Measurements from ENCODE around the gene APOBEC3F. TPM values are rescaled to one million over a fixed set of nuclear protein-coding genes. Genes with fewer than 3 reads are reported as not detected.

APOBEC3F gene
- total RNA-seq, 3 donors from 2014 or later = 8.3 to 12.3 (median 8.7) TPM

GRCh38 chr22:39103431-39103830 is 62.8 kb downstream of the APOBEC3F start:
- Mint-ChIP-seq H3K4me1 (ENCODE audit: low read depth) (peaks cover 28% of the 10 kb centered on the region), H3K9me3 (no peaks in the 10 kb centered on the region), H3K27me3 (ENCODE audit: low read depth) (no peaks in the 10 kb centered on the region), H3K4me3 (no peak overlapping the region), H3K36me3 (ENCODE audit: insufficient read depth) (no peaks in the 10 kb centered on the region)
- ATAC-seq = no peak
- no peak for DNase-seq

Other genes with a start within 250 kb of the APOBEC3F start
- 1 to 10 TPM; 4.5 to 6.1 (median 5.1) TPM for gene DNAL4, start 246.7 kb upstream of the APOBEC3F start, total RNA-seq
- 1 to 10 TPM; 2.0 to 2.5 (median 2.2) TPM for gene NPTXR, start 196.8 kb upstream of the APOBEC3F start, total RNA-seq
- 100 to 1,000 TPM; 192 to 225 (median 207) TPM for gene CBX6, start 168.6 kb upstream of the APOBEC3F start, total RNA-seq
- under 1 TPM in 1 of 3 donors, not detected in 2; 0.13 TPM for gene APOBEC3A, start 83.3 kb upstream of the APOBEC3F start, total RNA-seq
- gene APOBEC3B, start 58.5 kb upstream of the APOBEC3F start, total RNA-seq = 1 to 10 TPM; 1.1 to 2.1 (median 1.2) TPM
- gene APOBEC3C, start 26.6 kb upstream of the APOBEC3F start, total RNA-seq = 10 to 100 TPM; 33.6 to 53.7 (median 51.2) TPM
- 10 to 100 TPM; 14.3 to 19.4 (median 18.3) TPM for gene APOBEC3D, start 19.7 kb upstream of the APOBEC3F start, total RNA-seq
- gene APOBEC3G, start 36.4 kb downstream of the APOBEC3F start, total RNA-seq = 10 to 100 TPM; 23.4 to 51.5 (median 39.1) TPM
- under 1 TPM in 2 of 3 donors, not detected in 1; 0.79 to 0.82 TPM for gene APOBEC3H, start 56.4 kb downstream of the APOBEC3F start, total RNA-seq
- gene CBX7, start 111.8 kb downstream of the APOBEC3F start, total RNA-seq = 10 to 100 TPM; 14.2 to 17.6 (median 14.8) TPM
- 1 to 10 TPM in 1 of 3 donors, under 1 TPM in 2; 0.35 to 2.1 (median 0.84) TPM for gene PDGFB, start 204.1 kb downstream of the APOBEC3F start, total RNA-seq

Measured in activated T-cell treated with anti-CD3 and anti-CD28 coated beads, Interleukin-2, amount 50 U/mL, for 4 hours (primary cell).